GM20431 (cell line): ENCODE results near the gene ARVCF.
"Not testable (repeated sequence)": the region's sequence is repeated elsewhere in the genome, so short reads cannot be mapped to it uniquely, and the experiment has no call there.

ENCODE experiments used
- in situ Hi-C: fragments of 300-500 bp; cut with MseI, MboI; formaldehyde crosslinking; loops from one replicate; pipeline ENCODE4 v1.15.0; 2020; ENCODE audit warnings: low sequenced_read_pairs; ENCODE audit not compliant: unreplicated experiment

ARVCF gene

DNA sequence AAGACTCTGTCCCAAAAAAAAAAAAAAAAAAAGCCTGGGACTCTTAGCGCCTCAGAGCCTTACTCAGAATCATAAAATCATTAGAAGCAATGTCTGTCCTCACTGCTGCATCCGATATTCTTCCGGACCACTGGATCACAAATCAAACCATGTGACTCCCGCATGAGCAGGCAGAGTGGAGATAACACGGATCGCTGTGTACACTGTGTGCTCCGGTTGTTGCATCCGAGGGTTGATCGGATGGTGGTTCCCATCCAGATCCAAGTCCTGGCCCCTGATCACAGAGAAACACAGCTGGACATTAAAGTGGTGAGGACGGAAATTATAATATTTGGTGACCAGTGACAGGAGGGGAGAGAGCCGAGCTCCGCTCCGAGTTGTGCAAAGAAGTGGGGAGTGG lies 65.3 kb downstream of the ARVCF start:
- in situ Hi-C loops, result no loop called here

DNA sequence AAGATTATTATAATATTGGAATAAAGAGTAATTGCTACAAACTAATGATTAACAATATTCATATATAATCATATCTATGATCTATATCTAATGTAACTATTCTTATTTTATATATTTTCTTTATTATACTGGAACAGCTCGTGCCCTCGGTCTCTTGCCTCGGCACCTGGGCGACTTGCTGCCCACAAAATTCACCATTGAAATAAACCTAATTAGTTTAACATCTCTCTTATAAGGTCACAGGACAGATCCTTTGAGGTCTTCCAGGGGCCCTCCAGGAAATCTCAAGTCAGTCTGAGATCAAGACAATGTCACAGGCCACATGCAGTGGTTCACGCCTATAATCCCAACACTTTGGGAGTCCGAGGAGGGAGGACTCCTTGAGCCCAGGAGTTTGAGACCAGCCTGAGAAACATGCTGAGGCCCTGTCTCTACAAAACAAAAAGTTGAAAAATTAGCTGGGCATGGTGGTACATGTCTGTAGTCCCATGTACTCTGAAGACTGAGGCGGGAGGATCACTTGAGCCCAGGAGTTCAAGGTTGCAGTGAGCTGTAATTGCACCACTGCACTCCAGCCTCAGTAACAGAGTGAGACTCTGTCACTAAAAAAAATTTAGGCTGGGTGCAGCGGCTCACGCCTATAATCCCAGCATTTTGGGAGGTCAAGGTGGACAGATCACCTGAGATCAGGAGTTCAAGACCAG lies 68.4 kb downstream of the ARVCF start:
- in situ Hi-C loops, result no loop called here

DNA sequence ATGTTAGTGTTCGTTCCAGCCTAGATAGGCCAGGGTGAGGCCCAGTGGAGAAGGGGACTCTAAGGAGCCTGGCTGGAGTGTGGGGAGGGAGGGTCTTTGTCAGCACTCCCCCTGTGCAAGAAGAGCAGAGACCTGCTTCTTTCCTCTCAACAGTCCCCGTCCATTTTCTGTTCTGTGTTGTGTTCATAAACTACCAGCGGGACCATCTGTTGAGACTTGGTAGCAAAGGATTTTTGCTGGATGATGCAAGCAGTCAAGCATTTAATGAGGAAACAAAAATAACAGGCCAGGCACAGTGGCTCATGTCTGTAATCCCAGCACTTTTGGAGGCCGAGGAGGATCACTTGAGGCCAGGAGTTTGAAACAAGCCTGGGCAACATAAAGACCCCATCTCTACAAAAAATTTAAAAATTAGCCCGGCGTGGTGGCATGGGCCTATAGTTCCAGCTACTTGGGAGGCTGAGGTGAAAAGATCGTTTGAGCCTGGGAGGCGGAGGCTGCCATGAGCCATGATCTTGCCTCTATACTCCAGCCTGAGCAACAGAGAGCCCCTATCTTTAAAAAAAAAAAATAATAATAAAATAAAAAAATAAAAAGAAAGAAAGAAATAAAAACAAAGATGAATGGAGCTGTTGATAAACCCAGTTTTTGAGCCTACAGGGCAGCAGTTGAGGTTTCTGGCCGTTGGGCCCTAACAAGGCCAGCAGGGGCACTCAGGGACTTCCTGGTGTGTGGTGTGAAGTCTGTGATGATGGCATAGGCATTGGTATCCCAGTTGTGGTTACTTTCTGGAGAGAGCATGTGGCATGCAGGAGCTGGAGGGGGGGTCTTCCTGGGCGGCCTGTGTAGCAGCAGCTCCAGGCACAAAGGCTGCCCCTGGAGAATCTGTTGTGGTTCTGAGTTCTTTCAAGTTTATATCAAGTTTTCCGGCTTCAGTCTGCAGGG lies 73.3 kb downstream of the ARVCF start:
- in situ Hi-C loops, result no loop called here

DNA sequence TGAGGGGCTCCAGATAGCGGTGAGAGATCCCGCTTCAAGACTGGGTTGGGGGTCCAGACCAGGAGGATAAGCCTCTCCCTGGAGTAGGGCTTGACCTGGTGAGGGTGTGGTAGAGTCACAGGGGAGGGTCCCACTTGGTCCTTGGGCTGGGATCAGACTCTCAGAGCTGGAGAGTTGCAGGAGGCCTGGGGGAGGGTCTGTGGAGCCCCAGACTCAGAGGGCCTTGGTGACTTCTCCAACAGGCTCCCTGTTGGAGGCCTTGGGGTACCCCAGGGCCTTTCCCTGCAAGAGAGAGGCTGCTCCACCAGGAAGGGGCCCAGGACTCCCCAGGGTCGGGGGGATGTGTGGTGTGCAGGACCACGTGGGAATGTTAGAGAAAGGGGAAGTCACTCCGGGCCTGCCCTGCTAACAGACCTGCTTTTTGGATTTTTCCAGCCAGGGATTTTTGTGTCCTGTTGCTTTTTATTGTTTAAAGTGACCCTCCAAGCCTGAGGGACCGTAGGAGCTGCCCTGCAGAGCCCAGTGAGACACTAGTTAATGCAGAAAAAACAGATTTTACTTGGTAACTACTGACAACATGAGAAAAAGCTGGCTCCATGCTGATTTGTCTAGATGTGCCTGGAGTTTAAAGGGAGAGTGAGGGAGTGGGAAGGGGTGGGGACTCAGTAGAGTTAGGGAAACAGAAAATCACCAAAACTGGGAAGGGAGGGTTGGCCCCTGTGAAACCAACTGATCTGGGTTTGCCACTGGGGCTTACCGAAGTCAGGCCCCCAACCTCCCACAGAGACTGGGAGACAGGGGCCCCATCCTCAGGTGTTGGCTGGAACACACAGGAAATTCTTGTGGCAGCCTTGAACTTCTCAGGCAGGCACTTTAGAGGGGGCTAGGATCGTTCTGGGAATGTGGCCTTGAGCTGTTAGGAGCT lies 74.2 kb downstream of the ARVCF start:
- in situ Hi-C loops, result no loop called here

DNA sequence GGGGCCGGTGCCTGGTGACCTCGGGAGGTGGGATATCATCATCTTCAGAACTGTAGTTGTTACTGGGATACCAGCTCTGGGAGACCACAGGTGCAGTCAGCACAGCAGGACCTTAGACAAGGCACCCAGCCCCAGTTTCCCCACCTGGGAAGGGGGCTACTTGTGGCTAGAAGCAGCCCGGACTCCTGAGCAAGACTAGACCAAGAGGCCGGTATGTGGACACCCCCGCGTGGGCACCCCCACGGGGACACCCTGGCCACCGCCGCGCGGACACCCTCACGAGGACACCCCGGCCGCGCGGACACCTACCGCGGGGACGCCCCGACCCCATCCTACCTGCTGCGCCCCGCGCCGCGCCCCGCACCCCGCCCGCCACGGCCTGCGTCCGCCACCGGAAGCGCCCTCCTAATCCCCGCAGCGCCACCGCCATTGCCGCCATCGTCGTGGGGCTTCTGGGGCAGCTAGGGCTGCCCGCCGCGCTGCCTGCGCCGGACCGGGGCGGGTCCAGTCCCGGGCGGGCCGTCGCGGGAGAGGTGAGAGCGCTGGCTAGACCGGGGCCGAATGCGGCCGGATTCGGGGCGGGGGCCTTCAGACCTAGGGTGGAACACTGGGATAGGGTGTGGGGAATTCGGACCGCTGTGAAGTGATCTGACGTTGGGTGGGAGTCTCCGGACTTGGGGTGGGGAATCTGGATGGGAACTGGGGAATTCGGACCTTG lies 75.1 kb downstream of the ARVCF start, which contains the start of the genes COMT and TXNRD2:
Gene COMT (plus strand): TSS at position 408 of the 718 bp plus-strand sequence. CDS start 20,755 bp downstream, outside the sequence.
Gene TXNRD2 (minus strand): TSS at position 454 of the 718 bp plus-strand sequence. CDS start 15 bp downstream, at position 439.
- in situ Hi-C loops, result no loop called here

DNA sequence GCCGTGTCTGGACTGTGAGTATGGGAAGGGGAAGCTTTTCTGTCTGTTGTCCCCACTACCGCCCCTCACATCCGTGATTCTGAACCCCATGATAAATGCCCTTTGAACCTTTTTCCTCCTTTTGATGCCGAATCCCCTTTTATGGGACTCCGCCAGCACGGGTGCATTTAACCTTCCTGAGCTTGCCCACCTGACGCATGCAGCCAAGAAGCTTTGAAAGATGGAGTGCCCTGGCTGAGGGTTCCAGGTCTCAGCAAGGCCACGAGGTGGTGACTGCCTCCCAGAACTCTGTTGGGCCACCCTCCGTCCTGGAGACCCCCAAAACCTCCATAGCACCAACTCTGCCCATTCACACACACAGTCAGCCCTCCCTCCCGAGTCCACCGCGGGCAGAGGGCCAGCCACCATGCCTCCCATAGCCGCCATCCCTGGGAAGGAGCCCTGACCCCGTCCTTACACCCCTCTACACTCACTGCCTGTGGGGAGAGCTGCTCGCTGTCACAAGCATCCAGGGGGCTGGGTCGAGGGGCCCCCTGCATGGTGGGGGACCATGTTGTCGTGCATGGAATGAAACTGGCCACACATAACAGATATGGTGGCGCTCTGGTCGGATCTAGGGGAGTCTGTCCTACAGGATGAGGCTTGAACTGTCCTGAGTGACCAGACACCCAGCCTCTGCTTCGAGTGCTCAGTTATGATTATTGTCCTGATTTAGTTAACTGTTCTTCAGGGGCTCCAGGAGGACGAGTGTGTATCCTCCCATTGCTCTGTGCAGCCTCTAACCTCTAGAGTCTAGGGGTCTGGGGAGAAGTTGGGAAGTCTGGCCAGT lies 75.9 kb downstream of the ARVCF start:
- in situ Hi-C loops, result no loop called here

DNA sequence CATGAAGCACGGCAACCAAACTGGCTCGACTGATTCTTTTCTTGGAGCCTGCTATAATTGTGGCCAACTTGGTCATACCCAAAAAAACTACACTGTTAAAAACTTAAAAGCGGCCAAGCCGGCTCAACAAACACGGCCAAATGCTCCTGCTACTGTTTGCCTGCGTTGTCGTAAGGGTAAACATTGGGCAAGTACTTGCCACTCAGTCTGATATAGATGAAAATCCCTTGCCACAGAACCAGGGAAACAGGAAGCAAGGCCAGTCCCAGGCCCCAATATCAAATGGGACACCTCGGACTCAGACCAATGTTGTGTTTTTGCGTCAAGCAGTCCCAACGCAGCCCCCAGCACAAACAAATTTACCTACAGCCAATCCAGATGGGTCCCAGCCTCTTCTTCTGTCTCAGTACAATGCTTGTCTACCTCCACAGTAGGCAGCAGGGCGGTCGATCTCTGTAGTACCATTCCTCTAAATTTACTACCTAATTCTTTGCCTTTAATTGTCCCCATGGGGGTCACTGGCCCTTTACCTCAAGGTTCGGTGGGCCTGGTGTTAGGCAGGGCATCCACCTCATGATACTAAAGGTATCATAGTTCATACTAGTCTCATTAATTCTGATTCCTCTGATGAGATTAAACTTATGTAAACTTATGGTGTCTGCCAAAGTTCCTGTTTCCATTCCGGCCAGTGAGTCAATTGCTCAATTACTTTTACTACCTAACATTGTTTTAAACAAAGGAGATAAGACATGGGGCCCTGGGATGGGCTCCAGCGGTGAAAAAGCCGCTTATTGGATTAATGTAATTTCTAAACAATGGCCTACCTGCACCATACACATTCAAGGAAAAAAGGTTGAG lies 78.8 kb downstream of the ARVCF start:
- in situ Hi-C loops, result no loop called here

DNA sequence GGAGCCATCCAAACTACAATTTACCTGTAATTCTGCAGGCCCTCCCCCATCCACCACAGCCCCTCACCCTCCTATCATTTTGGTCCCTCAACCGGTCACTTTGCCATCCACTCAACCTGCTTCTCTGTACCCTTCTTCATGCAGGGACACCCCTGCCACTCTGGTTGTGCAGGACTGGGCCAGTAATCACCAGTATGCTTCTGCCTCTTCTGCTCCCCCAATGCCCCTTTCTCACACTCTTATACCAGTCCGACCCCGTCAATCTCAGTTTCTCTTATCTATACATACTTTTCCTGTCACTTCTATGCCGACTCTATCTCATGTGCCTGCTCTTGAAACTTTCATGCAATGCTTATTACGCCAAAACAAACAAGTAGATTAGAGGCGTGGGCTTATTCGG lies 80.1 kb downstream of the ARVCF start:
- in situ Hi-C loops, result no loop called here

DNA sequence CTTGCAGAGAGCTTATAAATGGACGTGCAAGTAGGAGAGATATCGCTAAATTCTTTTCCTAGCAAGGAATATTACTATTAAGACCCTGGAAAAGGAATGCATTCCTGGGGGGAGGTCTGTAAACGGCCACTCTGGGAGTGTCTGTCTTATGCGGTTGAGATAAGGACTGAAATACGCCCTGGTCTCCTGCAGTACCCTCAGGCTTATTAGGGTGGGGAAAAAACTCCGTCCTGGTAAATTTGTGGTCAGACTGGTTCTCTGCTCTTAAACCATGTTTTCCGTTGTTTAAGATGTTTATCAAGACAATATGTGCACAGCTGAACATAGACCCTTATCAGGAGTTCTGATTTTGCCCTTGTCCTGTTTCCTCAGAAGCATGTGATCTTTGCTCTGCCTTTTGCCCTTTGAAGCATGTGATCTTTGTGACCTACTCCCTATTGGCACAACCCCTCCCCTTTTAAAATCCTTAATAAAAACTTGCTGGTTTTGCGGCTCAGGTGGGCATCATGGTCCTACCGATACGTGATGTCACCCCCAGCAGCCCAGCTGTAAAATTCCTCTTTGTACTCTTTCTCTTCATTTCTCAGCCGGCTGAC lies 81.4 kb downstream of the ARVCF start:
- in situ Hi-C loops, result not testable (repeated sequence)

DNA sequence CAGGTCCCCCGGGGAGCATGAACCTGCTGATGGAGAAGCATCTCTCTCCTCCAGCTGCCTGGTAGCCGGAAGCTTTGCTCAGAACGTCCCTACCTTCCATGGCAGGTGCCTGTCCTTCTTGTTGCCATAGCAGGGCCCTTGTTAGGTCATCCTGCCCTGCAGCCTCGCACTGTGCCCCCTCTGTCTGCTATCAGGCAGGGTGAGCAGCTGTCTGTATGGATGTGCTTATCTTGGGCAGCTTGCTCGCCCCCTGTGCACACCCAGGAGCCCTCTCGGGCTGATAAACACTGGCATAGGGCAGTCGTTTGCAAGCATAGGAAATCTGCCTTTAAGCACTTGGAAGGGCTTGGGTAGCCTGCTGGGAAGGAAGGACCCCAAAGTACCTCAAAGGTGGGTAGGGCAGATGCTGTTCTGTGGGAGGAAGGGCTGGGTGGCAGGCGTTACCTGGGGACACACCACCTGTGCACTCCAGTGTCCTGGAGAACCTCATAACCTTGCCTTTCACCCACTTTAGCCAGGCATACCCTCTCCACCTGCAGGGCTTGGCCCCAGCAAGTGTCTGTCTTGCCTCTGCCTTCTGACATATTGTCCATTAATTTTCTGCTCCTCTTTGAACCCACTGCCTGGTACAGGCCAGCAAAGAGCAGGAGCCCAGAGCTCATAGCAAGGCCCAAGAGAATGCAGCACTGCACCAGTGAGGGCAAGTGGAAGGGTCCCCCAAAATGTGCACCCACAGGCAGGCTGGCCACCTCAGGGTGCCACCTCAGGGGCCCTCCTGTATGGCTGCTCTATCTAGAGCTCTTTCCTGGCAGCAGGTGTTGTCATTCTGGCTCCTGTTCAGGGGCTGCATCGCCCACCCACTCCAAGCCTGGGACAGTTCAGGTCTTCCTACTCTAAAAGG lies 83.0 kb downstream of the ARVCF start:
- in situ Hi-C loops, result no loop called here

DNA sequence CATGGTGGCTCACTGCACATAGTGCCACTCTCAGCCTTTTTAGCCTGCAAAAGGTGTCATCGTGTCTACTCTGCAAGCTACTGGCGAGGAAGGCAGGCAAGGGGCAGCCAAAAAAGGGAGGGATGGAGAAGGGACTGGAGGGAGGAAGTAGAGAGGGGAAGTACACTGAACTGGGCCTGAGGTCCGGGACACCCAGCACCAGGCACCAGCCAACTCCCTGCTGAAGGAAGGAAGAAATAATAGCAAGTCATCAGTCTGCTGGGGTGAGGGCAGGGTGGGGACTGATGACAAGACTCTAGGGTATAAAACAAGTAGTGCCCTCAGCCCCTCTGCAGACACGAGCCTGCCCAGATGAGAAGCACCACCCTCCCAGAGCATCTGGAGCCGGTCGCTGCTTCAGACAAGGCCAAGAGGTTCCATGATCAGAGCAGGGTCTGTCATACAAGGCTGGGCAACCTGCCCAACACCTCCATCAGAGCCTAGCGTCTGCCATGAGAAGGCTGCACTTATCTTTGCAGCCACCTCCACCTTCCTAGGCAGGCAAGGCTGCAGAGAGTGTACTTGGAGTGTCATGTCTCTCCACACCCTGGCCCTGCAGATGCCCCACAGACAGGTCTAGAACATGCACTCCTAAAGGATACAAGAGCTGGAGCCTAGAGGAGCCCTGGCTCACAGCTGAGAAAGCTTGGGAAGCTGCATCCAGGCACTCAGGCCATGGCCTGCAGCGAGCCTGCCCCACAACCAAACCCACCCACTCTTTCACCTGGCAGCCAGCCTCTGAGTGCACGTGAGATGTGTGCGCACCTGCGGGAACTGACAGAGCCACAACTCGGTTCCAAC lies 84.0 kb downstream of the ARVCF start:
- in situ Hi-C loops, result no loop called here

DNA sequence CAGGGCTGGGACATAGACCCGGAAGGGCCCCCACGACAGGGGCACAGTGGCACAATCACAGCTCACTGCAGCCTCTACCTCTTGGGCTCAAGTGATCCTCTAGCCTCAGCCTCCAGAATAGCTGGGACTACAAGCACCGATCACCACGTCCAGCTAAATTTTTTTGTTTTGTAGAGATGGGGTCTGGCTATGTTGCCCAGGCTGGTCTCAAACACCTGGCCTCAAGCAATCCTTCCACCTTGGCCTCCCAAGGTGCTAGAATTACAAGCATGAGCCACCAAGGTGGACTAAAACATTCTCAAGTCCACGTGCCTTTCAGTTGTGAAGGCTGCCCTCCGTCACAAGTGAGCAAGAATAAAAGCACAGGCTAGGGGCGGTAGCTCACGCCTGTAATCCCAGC lies 85.1 kb downstream of the ARVCF start:
- in situ Hi-C loops, result no loop called here

DNA sequence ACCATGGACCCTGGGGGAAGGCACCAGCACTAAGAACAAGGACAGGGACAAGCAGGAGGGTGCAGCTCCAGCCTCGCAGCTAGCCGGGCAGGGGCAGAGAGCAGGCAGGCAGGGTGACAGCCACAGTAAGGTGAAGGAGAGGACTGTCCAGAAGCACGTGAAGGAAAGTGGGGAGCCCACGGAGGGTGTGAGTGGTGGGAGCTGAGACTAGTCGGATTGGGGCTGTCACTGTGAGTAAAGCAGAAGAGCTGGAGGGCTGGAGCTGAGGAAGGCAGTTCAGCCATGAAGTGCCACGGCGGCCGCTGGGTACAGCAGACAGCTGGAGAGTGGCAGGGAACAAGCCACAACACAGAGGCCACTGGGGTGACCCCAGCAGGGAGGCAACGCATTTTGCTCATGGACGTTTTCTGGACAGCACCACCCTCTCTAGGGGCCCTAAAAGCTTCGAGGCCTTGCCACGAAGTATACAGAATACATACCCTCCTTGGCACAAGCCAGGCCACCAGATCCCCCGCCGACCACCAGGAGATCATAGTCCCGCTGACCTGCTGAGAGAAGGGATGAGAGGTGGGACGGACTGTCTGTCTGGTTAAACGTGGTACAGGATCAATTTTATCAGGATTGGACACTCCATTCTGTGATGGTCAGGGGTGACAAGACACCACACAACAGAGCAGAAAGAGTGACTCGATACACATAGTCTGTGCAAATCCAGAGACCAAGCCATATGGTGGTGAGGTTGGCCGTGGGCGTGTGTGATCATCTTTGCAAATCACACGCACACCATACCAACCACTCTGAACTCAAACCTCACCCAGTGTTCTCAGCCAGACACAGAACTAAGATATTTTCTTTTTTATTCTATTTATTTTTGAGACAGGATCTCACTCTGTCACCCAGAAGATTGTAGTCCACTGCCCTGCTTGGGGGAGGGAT lies 85.8 kb downstream of the ARVCF start:
- in situ Hi-C loops, result no loop called here
